ENCODE results near the gene GRIK2.

DNA sequence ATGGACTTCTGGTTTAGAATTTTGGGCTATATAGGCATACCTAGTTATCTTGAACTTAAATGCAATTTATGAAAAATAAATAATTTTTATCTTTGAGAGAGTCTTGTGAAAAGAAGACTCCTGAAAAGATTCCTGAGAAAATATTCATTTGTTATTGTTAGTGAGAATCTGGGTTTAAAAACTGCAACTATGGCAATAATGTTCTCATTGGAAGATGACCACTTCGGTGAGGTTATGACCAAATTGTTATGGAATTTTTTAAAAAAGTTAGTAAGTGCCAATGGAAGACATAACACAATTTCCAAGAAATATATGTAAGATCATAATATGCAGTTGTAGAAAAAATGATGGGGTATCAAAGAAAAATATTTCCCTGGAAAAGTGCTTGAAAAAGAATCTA, 46.3 kb downstream of the GRIK2 start:
- TF ChIP-seq, protein P1, sequence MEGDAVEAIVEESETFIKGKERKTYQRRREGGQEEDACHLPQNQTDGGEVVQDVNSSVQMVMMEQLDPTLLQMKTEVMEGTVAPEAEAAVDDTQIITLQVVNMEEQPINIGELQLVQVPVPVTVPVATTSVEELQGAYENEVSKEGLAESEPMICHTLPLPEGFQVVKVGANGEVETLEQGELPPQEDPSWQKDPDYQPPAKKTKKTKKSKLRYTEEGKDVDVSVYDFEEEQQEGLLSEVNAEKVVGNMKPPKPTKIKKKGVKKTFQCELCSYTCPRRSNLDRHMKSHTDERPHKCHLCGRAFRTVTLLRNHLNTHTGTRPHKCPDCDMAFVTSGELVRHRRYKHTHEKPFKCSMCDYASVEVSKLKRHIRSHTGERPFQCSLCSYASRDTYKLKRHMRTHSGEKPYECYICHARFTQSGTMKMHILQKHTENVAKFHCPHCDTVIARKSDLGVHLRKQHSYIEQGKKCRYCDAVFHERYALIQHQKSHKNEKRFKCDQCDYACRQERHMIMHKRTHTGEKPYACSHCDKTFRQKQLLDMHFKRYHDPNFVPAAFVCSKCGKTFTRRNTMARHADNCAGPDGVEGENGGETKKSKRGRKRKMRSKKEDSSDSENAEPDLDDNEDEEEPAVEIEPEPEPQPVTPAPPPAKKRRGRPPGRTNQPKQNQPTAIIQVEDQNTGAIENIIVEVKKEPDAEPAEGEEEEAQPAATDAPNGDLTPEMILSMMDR (IDR thresholded peaks at IDR 0.05) = no peak
- TF ChIP-seq POLR2AphosphoS5 (IDR thresholded peaks at IDR 0.05) = no peak

Measured in suprapubic skin (tissue), 3 donors.